OCI-LY3 (cell line): ENCODE results near the gene GABRR3.

Experiments
- H2AFZ ChIP-seq: fragments of 200-600, 300-600 bp; shearing (Covaris generic); 2 replicates; pipeline ENCODE4 v1.6.0; 2014; ENCODE audit warnings: antibody characterized with exemption, low read depth, low read length
- H3K27ac ChIP-seq: fragments of 200-600, 300-600 bp; sonication (generic); 2 replicates; pipeline ENCODE4 v1.5.1; 2014; ENCODE audit warnings: mild to moderate bottlenecking, low read length, moderate library complexity, mixed read lengths
- H3K27me3 ChIP-seq: fragments of 200-600, 300-600 bp; sonication (generic); 2 replicates; pipeline ENCODE4 v1.6.1; 2014; ENCODE audit warnings: low read depth, low read length, mixed read lengths
- H3K36me3 ChIP-seq: fragments of 200-600, 300-600 bp; sonication (generic); replicated peaks from 2 replicates; pipeline ENCODE3; 2014; ENCODE audit warnings: low read depth, low read length, mixed read lengths
- H3K4me1 ChIP-seq: fragments of 300-600, 200-600 bp; sonication (generic); 2 replicates; pipeline ENCODE4 v1.6.1; 2014; ENCODE audit warnings: low read length, mixed read lengths
- H3K4me2 ChIP-seq: fragments of 200-600, 300-600 bp; sonication (generic); 2 replicates; pipeline ENCODE4 v1.6.1; 2014; ENCODE audit warnings: low read length, mixed read lengths
- H3K4me3 ChIP-seq: fragments of 300-600, 200-600 bp; sonication (generic); 2 replicates; pipeline ENCODE4 v1.5.1; 2014; ENCODE audit warnings: antibody characterized with exemption, mild to moderate bottlenecking, low read length, moderate library complexity
- H3K79me2 ChIP-seq: fragments of 300-600, 200-600 bp; shearing (Covaris generic); 2 replicates; pipeline ENCODE4 v1.6.1; 2014; ENCODE audit warnings: mild to moderate bottlenecking, low read length, mixed read lengths
- H3K9ac ChIP-seq: fragments of 300-600, 200-600 bp; shearing (Covaris generic); 2 replicates; pipeline ENCODE4 v1.6.0; 2014; ENCODE audit warnings: mild to moderate bottlenecking, low read length, moderate library complexity
- H3K9me3 ChIP-seq: fragments of 200-600, 300-600 bp; shearing (Covaris generic); 2 replicates; pipeline ENCODE4 v1.6.1; 2014; ENCODE audit warnings: low read length, mixed read lengths; ENCODE audit not compliant: insufficient read depth
- H4K20me1 ChIP-seq: fragments of 200-600, 300-600 bp; sonication (generic); 2 replicates; pipeline ENCODE4 v1.6.1; 2016; ENCODE audit warnings: low read length, mixed read lengths; ENCODE audit not compliant: insufficient read depth
- CTCF ChIP-seq: fragments of 200-600, 300-600 bp; sonication (generic); IDR thresholded peaks from 2 replicates; pipeline ENCODE4 v1.5.1; 2014; ENCODE audit warnings: antibody characterized with exemption, low read length, low read depth
- EZH2phosphoT487 ChIP-seq: fragments of 200-600 bp; shearing (Covaris generic); IDR thresholded peaks from 2 replicates; pipeline ENCODE4 v1.6.1; 2018; ENCODE audit warnings: antibody characterized with exemption, mixed run types, low read depth

GABRR3 gene

GRCh38 chr3:97952872-97953271, 82.2 kb downstream of the GABRR3 start:
- Histone ChIP-seq H3K4me3 (no peak overlapping the region), H3K27me3 (no peaks in the 10 kb centered on the region), H3K36me3 (peaks cover 80% of the 10 kb centered on the region), H3K9ac (no peak overlapping the region), H3K79me2 (peaks cover 4% of the 10 kb centered on the region; the same call in 1 of the 2 replicates), H3K4me1 (peaks cover 23% of the 10 kb centered on the region), H3K9me3 (no peaks in the 10 kb centered on the region), H3K27ac (no peak overlapping the region), H2AFZ (no peak overlapping the region), H3K4me2 (no peak overlapping the region), H4K20me1 (peaks cover 15% of the 10 kb centered on the region)
- TF ChIP-seq CTCF (no peak), EZH2phosphoT487 (no peak)

GRCh38 chr3:97952280-97952679, 82.8 kb downstream of the GABRR3 start:
- Histone ChIP-seq H3K27ac (no peak overlapping the region), H3K9me3 (no peaks in the 10 kb centered on the region), H3K9ac (no peak overlapping the region), H3K27me3 (no peaks in the 10 kb centered on the region), H3K4me1 (peaks cover 23% of the 10 kb centered on the region), H3K4me3 (no peak overlapping the region), H3K36me3 (peaks cover 80% of the 10 kb centered on the region), H2AFZ (no peak overlapping the region), H3K79me2 (no peaks in the 10 kb centered on the region; the same call in 1 of the 2 replicates), H4K20me1 (peaks cover 15% of the 10 kb centered on the region), H3K4me2 (no peak overlapping the region)
- no peak for TF ChIP-seq CTCF
- TF ChIP-seq EZH2phosphoT487: no peak

- Histone ChIP-seq H4K20me1 (peaks cover 14% of the 10 kb centered on the region), H3K79me2 (no peaks in the 10 kb centered on the region; the same call in 1 of the 2 replicates), H3K36me3 (peaks cover 82% of the 10 kb centered on the region), H3K27me3 (no peaks in the 10 kb centered on the region), H3K27ac (no peak overlapping the region), H3K9me3 (no peaks in the 10 kb centered on the region), H3K4me3 (no peak overlapping the region), H3K4me2 (no peak overlapping the region), H3K9ac (no peak overlapping the region), H3K4me1 (peaks cover 14% of the 10 kb centered on the region), H2AFZ (no peak overlapping the region)
- no peak for TF ChIP-seq CTCF
- no peak for TF ChIP-seq EZH2phosphoT487
Observed at GRCh38 chr3:97950360-97950759, 84.8 kb downstream of the GABRR3 start.

- H3K79me2 ChIP-seq: no peaks in the 10 kb centered on the region; the same call in 1 of the 2 replicates
- H3K4me3 ChIP-seq: no peak overlapping the region
- H3K36me3 ChIP-seq: peaks cover 82% of the 10 kb centered on the region
- peaks cover 7% of the 10 kb centered on the region for H4K20me1 ChIP-seq
- TF ChIP-seq EZH2phosphoT487 (no peak), CTCF (no peak)
- H3K27me3 ChIP-seq: no peaks in the 10 kb centered on the region
- no peak overlapping the region for H2AFZ ChIP-seq
- H3K9me3 ChIP-seq: no peaks in the 10 kb centered on the region
- no peak overlapping the region for H3K9ac ChIP-seq
- no peak overlapping the region for H3K4me2 ChIP-seq
- H3K4me1 ChIP-seq: peaks cover 8% of the 10 kb centered on the region
- H3K27ac ChIP-seq: no peak overlapping the region
Observed at GRCh38 chr3:97949743-97950142, 85.4 kb downstream of the GABRR3 start.
